Effector memory CD4-positive, alpha-beta T cell (primary cell): Measurements from ENCODE around the gene ZNF75A.

Experiments used
- DNase-seq, 3 donors: peaks; one replicate each; pipeline ENCODE4 v3.0.0-alpha.2; 2020
- H3K27ac ChIP-seq: 2 replicates; pipeline ENCODE4 v1.7.0; 2013; ENCODE audit warnings: mild to moderate bottlenecking, low read length, moderate library complexity; ENCODE audit not compliant: insufficient read depth, poor library complexity, severe bottlenecking
- H3K27me3 ChIP-seq: replicated peaks from 2 replicates; pipeline ENCODE4 v1.7.0; 2013; ENCODE audit warnings: mild to moderate bottlenecking, low read length; ENCODE audit not compliant: insufficient read depth, control insufficient read depth, poor library complexity, severe bottlenecking
- H3K36me3 ChIP-seq: 2 replicates; pipeline ENCODE4 v1.7.0; 2013; ENCODE audit warnings: mild to moderate bottlenecking, low read length, moderate library complexity; ENCODE audit not compliant: control insufficient read depth, insufficient read depth
- H3K4me1 ChIP-seq: 2 replicates; pipeline ENCODE4 v1.7.0; 2013; ENCODE audit warnings: low read length, mild to moderate bottlenecking; ENCODE audit not compliant: control insufficient read depth, insufficient read depth, poor library complexity, severe bottlenecking
- H3K4me3 ChIP-seq: 2 replicates; pipeline ENCODE4 v1.7.0; 2013; ENCODE audit warnings: low read length, low read depth, mild to moderate bottlenecking; ENCODE audit not compliant: insufficient read depth, poor library complexity, severe bottlenecking
- H3K9me3 ChIP-seq: 2 replicates; pipeline ENCODE4 v1.7.0; 2013; ENCODE audit warnings: mild to moderate bottlenecking, low read length, moderate library complexity; ENCODE audit not compliant: control insufficient read depth

The ZNF75A gene

GRCh38 chr16:3327514-3327913 lies 22.2 kb downstream of the ZNF75A start:
- H3K4me3 ChIP-seq = no peak overlapping the region
- DNase-seq = no peak
- H3K9me3 ChIP-seq = peaks cover 10% of the 10 kb centered on the region
- no peaks in the 10 kb centered on the region for H3K27me3 ChIP-seq
- H3K4me1 ChIP-seq = no peaks in the 10 kb centered on the region
- H3K36me3 ChIP-seq = no peaks in the 10 kb centered on the region
- H3K27ac ChIP-seq = no peak overlapping the region

- Histone ChIP-seq H3K4me1 (no peaks in the 10 kb centered on the region), H3K36me3 (no peaks in the 10 kb centered on the region), H3K4me3 (no peak overlapping the region), H3K27me3 (no peaks in the 10 kb centered on the region), H3K27ac (no peak overlapping the region), H3K9me3 (peaks cover 10% of the 10 kb centered on the region)
- no peak for DNase-seq
These were observed 22.8 kb downstream of the ZNF75A start for GRCh38 chr16:3328104-3328503.

GRCh38 chr16:3328643-3329042 lies 23.3 kb downstream of the ZNF75A start:
- DNase-seq = no peak
- H3K36me3 ChIP-seq = no peaks in the 10 kb centered on the region
- H3K4me1 ChIP-seq = no peaks in the 10 kb centered on the region
- no peaks in the 10 kb centered on the region for H3K27me3 ChIP-seq
- no peak overlapping the region for H3K27ac ChIP-seq
- no peak overlapping the region for H3K4me3 ChIP-seq
- peaks cover 8% of the 10 kb centered on the region for H3K9me3 ChIP-seq

GRCh38 chr16:3346041-3346440 lies 40.7 kb downstream of the ZNF75A start:
- no peak for DNase-seq
- H3K4me3 ChIP-seq = no peak overlapping the region
- no peaks in the 10 kb centered on the region for H3K4me1 ChIP-seq
- no peaks in the 10 kb centered on the region for H3K36me3 ChIP-seq
- H3K9me3 ChIP-seq = no peaks in the 10 kb centered on the region
- H3K27me3 ChIP-seq = peaks cover 5% of the 10 kb centered on the region
- H3K27ac ChIP-seq = no peak overlapping the region

- H3K9me3 ChIP-seq = no peaks in the 10 kb centered on the region
- no peak overlapping the region for H3K27ac ChIP-seq
- no peaks in the 10 kb centered on the region for H3K36me3 ChIP-seq
- no peaks in the 10 kb centered on the region for H3K27me3 ChIP-seq
- H3K4me3 ChIP-seq = no peak overlapping the region
- no peaks in the 10 kb centered on the region for H3K4me1 ChIP-seq
- no peak for DNase-seq
These were observed 42.3 kb downstream of the ZNF75A start for GRCh38 chr16:3347586-3347985.

- Histone ChIP-seq H3K27me3 (no peaks in the 10 kb centered on the region), H3K27ac (no peak overlapping the region), H3K9me3 (no peaks in the 10 kb centered on the region), H3K36me3 (no peaks in the 10 kb centered on the region), H3K4me1 (no peaks in the 10 kb centered on the region), H3K4me3 (no peak overlapping the region)
- DNase-seq = no peak
These were observed 43.4 kb downstream of the ZNF75A start for GRCh38 chr16:3348547-3349167.

- no peak overlapping the region for H3K4me3 ChIP-seq
- H3K9me3 ChIP-seq = no peaks in the 10 kb centered on the region
- H3K36me3 ChIP-seq = no peaks in the 10 kb centered on the region
- H3K4me1 ChIP-seq = no peaks in the 10 kb centered on the region
- no peak for DNase-seq
- no peaks in the 10 kb centered on the region for H3K27me3 ChIP-seq
- H3K27ac ChIP-seq = no peak overlapping the region
These were observed 43.9 kb downstream of the ZNF75A start for GRCh38 chr16:3349175-3349574.

- Histone ChIP-seq H3K4me3 (no peak within 1 kb of the TSS), H3K4me1 (no peaks in the 10 kb centered on the region), H3K9me3 (no peaks in the 10 kb centered on the region), H3K36me3 (no peaks in the 10 kb centered on the region), H3K27me3 (no peaks in the 10 kb centered on the region), H3K27ac (no peak within 1 kb of the TSS)
- DNase-seq = no peak
These were observed 50.3 kb downstream of the ZNF75A start, which contains the start of gene OR2C1 for GRCh38 chr16:3355589-3355988. Gene OR2C1, plus strand, starts transcription at chr16:3355889. Its CDS starts 52 bp downstream, at chr16:3355941.

GRCh38 chr16:3356118-3356517 lies 50.8 kb downstream of the ZNF75A start:
- DNase-seq = no peak
- Histone ChIP-seq H3K9me3 (no peaks in the 10 kb centered on the region), H3K4me1 (no peaks in the 10 kb centered on the region), H3K27me3 (no peaks in the 10 kb centered on the region), H3K27ac (no peak overlapping the region), H3K36me3 (no peaks in the 10 kb centered on the region), H3K4me3 (no peak overlapping the region)

GRCh38 chr16:3358871-3359270 lies 53.6 kb downstream of the ZNF75A start:
- Histone ChIP-seq H3K4me1 (no peaks in the 10 kb centered on the region), H3K27ac (no peak overlapping the region), H3K9me3 (no peaks in the 10 kb centered on the region), H3K36me3 (no peaks in the 10 kb centered on the region), H3K27me3 (no peaks in the 10 kb centered on the region), H3K4me3 (no peak overlapping the region)
- no peak for DNase-seq
